SH-SY5Y (cell line): ENCODE data around the gene APBA1.

Experiments
- GATA2 ChIP-seq: IDR thresholded peaks from 2 replicates; pipeline ENCODE4 v1.6.1; 2011; ENCODE audit warnings: mild to moderate bottlenecking, low read depth, low read length
- GATA3 ChIP-seq: IDR thresholded peaks from 2 replicates; pipeline ENCODE4 v1.6.1; 2011; ENCODE audit warnings: low read depth, mild to moderate bottlenecking, low read length, moderate library complexity

DNA sequence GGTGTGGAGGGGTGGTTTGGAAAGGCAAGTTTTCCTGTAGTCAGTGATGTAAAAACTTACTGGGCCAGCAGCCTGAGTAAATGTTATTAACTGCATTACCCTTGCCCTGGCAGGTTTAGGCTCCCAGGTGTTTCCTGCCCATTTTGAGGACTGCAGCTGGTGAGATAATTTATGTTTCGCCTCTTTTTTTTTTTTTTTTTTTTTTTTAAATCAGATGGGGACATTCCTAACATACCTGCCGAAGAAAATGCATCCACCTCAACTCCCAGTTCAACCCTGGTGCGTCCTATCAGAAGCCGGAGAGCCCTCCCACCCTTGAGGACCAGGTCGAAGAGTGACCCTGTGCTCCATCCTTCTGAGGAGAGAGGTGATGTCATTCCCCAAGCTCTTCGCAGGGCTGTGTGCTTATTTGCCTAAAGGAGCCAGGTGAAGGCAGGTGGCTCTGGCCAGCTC, 286.6 kb downstream of the APBA1 start:
- no peak for TF ChIP-seq GATA2
- no peak for TF ChIP-seq GATA3
